Measurements from ENCODE around the gene ACACA. TPM values are rescaled to one million over a fixed set of nuclear protein-coding genes. Genes with fewer than 3 reads are reported as not detected.

The ACACA gene
- total and polyA plus RNA-seq, 12 donors: 5.6 to 28.0 (median 16.2) TPM

- no peak for TF ChIP-seq CTCF (IDR thresholded peaks at IDR 0.05)
- no peak overlapping the region for H3K4me3 ChIP-seq
- intact Hi-C loops (cut with DNase I): no loop called here
- ATAC-seq (no peak), DNase-seq (no peak)
- 80 to 81% methylated on average over 6 of the region's 6 CpGs for WGBS, 2 donors
- H3K9me3 ChIP-seq: no peaks in the 10 kb centered on the region
- H3K27ac ChIP-seq: no peak overlapping the region
- no peaks in the 10 kb centered on the region for H3K27me3 ChIP-seq
- peaks cover 0 to 62% (median 9%) of the 10 kb centered on the region in 9 donors for H3K36me3 ChIP-seq
- no peaks in the 10 kb centered on the region for H3K4me1 ChIP-seq
These were observed 223.7 kb downstream of the ACACA start for GRCh38 chr17:37182786-37183465.

- WGBS, 2 donors: 97% methylated on average over 1 of the region's 1 CpG
- no peaks in the 10 kb centered on the region for H3K4me1 ChIP-seq
- H3K27me3 ChIP-seq: no peaks in the 10 kb centered on the region
- intact Hi-C loops (cut with DNase I): no loop called here
- no peak overlapping the region for H3K4me3 ChIP-seq
- ATAC-seq (no peak), DNase-seq (no peak)
- H3K36me3 ChIP-seq: peaks cover 0 to 61% (median 5%) of the 10 kb centered on the region in 9 donors
- H3K9me3 ChIP-seq: no peaks in the 10 kb centered on the region
- no peak for TF ChIP-seq CTCF (IDR thresholded peaks at IDR 0.05)
- H3K27ac ChIP-seq: no peak overlapping the region
These were observed 226.3 kb downstream of the ACACA start for GRCh38 chr17:37180376-37180775.

GRCh38 chr17:37179893-37180292 lies 226.7 kb downstream of the ACACA start:
- no peak for TF ChIP-seq CTCF (IDR thresholded peaks at IDR 0.05)
- ATAC-seq (no peak), DNase-seq (no peak)
- H3K4me3 ChIP-seq: no peak overlapping the region
- WGBS, 2 donors: 96 to 97% methylated on average over 1 of the region's 1 CpG
- intact Hi-C loops (cut with DNase I): no loop called here
- no peaks in the 10 kb centered on the region for H3K27me3 ChIP-seq
- no peaks in the 10 kb centered on the region for H3K9me3 ChIP-seq
- no peak overlapping the region for H3K27ac ChIP-seq
- H3K4me1 ChIP-seq: no peaks in the 10 kb centered on the region
- H3K36me3 ChIP-seq: peaks cover 0 to 65% (median 8%) of the 10 kb centered on the region in 9 donors

GRCh38 chr17:37177254-37177870 lies 229.3 kb downstream of the ACACA start:
- Histone ChIP-seq H3K4me3 (no peak overlapping the region), H3K9me3 (no peaks in the 10 kb centered on the region), H3K4me1 (no peaks in the 10 kb centered on the region), H3K36me3 (peaks cover 0 to 63% (median 8%) of the 10 kb centered on the region in 9 donors), H3K27me3 (no peaks in the 10 kb centered on the region), H3K27ac (no peak overlapping the region)
- intact Hi-C loops (cut with DNase I): no loop called here
- no peak for TF ChIP-seq CTCF (IDR thresholded peaks at IDR 0.05)
- no peak for ATAC-seq
- DNase-seq: no peak
- 68 to 70% methylated on average over 5 of the region's 5 CpGs for WGBS, 2 donors

Data from heart right ventricle (tissue), 16 donors.